HepG2 (cell line): ENCODE measurements around the gene RMI2. TPM values are rescaled to one million over a fixed set of nuclear protein-coding genes. Genes with fewer than 3 reads are reported as not detected.

ENCODE experiments used
- AFF4 ChIP-seq: sonication (generic); formaldehyde crosslinking; IDR thresholded peaks from 2 replicates; pipeline ENCODE4 v1.4.0; 2020; ENCODE audit warnings: missing genetic modification reagents
- BHLHE40 ChIP-seq: IDR thresholded peaks from 2 replicates; pipeline ENCODE4 v1.6.1; 2011; ENCODE audit warnings: low read length, improper control_type of control experiment
- GATAD1 ChIP-seq: IDR thresholded peaks from 2 replicates; pipeline ENCODE4 v1.6.1; 2016; ENCODE audit warnings: missing genetic modification reagents, missing compliant biosample characterization
- JUN ChIP-seq: sonication (generic); formaldehyde crosslinking; IDR thresholded peaks from 2 replicates; pipeline ENCODE4 v1.4.0; 2020; ENCODE audit warnings: mild to moderate bottlenecking, missing genetic modification reagents
- KIAA2018 ChIP-seq: sonication (generic); formaldehyde crosslinking; IDR thresholded peaks from 2 replicates; pipeline ENCODE4 v1.5.0; 2020; ENCODE audit warnings: mild to moderate bottlenecking, missing genetic modification reagents, borderline replicate concordance
- MEIS2 ChIP-seq: sonication (generic); formaldehyde crosslinking; IDR thresholded peaks from 2 replicates; pipeline ENCODE4 v1.9.0; 2021; ENCODE audit warnings: mild to moderate bottlenecking, missing genetic modification reagents
- MXD1 ChIP-seq: sonication (generic); formaldehyde crosslinking; IDR thresholded peaks from 2 replicates; pipeline ENCODE4 v1.4.0; 2020; ENCODE audit warnings: mild to moderate bottlenecking, missing genetic modification reagents
- MYC ChIP-seq: sonication (generic); formaldehyde crosslinking; IDR thresholded peaks from 2 replicates; pipeline ENCODE4 v1.9.0; 2021; ENCODE audit warnings: missing genetic modification reagents, borderline replicate concordance
- SCMH1 ChIP-seq: sonication (generic); formaldehyde crosslinking; IDR thresholded peaks from 2 replicates; pipeline ENCODE4 v1.9.0; 2021; ENCODE audit warnings: missing genetic modification reagents, mild to moderate bottlenecking, borderline replicate concordance
- SRF ChIP-seq: IDR thresholded peaks from 2 replicates; pipeline ENCODE4 v1.6.1; 2011; ENCODE audit warnings: mild to moderate bottlenecking, low read depth, low read length, moderate library complexity
- TFDP2 ChIP-seq: sonication (generic); formaldehyde crosslinking; IDR thresholded peaks from 2 replicates; pipeline ENCODE4 v1.4.0; 2020; ENCODE audit warnings: missing genetic modification reagents
- TMF1 ChIP-seq: sonication (generic); formaldehyde crosslinking; IDR thresholded peaks from 2 replicates; pipeline ENCODE4 v1.8.1; 2022; ENCODE audit warnings: low read depth, missing genetic modification reagents
- ZBTB43 ChIP-seq: sonication (generic); formaldehyde crosslinking; conservative IDR thresholded peaks from 2 replicates; pipeline ENCODE4 v1.4.0; 2020; ENCODE audit warnings: missing genetic modification reagents
- ZMYM4 ChIP-seq: sonication (generic); formaldehyde crosslinking; IDR thresholded peaks from 2 replicates; pipeline ENCODE4 v1.8.1; 2023; ENCODE audit warnings: mild to moderate bottlenecking, missing genetic modification reagents
- ZNF33B ChIP-seq: sonication (generic); formaldehyde crosslinking; IDR thresholded peaks from 2 replicates; pipeline ENCODE4 v1.5.1; 2020; ENCODE audit warnings: mild to moderate bottlenecking, missing genetic modification reagents
- ZNF550 ChIP-seq: sonication (generic); formaldehyde crosslinking; IDR thresholded peaks from 2 replicates; pipeline ENCODE4 v1.4.0; 2020; ENCODE audit warnings: mild to moderate bottlenecking, missing genetic modification reagents, borderline replicate concordance
- polyA plus RNA-seq, 8 experiments: library from polyadenylated mRNA; depleted of rRNA in 3 of 8; stranded (reverse) in 7 of 8; unstranded in 1 of 8; fragments of >200 nt; fragmentation: Illumina TruSeq in 4 of 8; extraction: Trizol in 4 of 8; gene quantifications; 2 replicates each; pipeline versions ENCODE4 v1.2.1 to v1.2.3, GENCODE V29; 2011 to 2016; ENCODE audit warnings: low read depth in 4 of 8, missing spikeins in 1 of 8, mixed read lengths in 1 of 8; ENCODE audit not compliant: insufficient read depth in 1 of 8
- total RNA-seq, 5 experiments: library from RNA; depleted of rRNA; stranded (reverse); fragments of >200 nt; fragmentation: Illumina TruSeq; extraction: Trizol; gene quantifications; 2 replicates each; pipeline ENCODE4 v1.2.3, GENCODE V29; 2016; ENCODE audit warnings: low read depth in 1 of 5

RMI2 gene
- total and polyA plus RNA-seq, 2 of the 13 experiments (the other 11 are each of a cell fraction or from before 2014, with no cell fraction given), result 24.5 to 55.7 TPM

DNA sequence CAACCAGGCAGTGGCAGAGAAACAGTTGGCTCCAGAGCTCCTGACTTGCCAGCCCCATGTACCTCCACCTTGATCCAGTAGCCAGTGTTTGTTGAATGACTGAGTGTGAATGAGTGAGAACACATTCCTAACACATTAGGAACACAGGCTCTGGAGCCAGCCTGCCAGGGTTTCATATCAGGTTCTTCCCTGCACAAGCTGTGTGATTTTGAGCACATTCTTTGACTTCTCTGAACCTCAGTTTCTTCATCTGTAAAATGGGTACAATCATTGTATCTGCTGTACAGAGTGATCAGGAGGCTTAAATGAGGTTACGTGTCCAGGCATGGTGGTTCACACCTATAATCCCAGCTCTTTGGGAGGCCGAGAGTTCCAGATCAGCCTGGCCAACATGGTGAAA, 13.3 kb upstream of the RMI2 start (continued):
- TF ChIP-seq MEIS2 (CRISPR knock-in tag) (no peak), GATAD1 (no peak), AFF4 (CRISPR knock-in tag) (no peak), SCMH1 (no peak), MXD1 (CRISPR knock-in tag) (no peak), TMF1 (CRISPR knock-in tag) (no peak), ZMYM4 (no peak), ZBTB43 (no peak), KIAA2018 (CRISPR knock-in tag) (no peak), ZNF33B (no peak), SRF (no peak), MYC (CRISPR knock-in tag) (no peak), BHLHE40 (no peak), TFDP2 (CRISPR knock-in tag) (no peak), JUN (CRISPR knock-in tag) (no peak), ZNF550 (CRISPR knock-in tag) (no peak)
